Liver (tissue), 3 donors: ENCODE measurements around the gene RECQL5.

ENCODE experiments used
- EGR1 ChIP-seq, 2 donors: IDR thresholded peaks; 2 replicates each; pipeline ENCODE4 v1.6.1; 2016 to 2018; ENCODE audit warnings: antibody characterized with exemption in 2 of 2, low read depth in 2 of 2
- SP1 ChIP-seq: IDR thresholded peaks from 2 replicates; pipeline ENCODE4 v1.6.1; 2018; ENCODE audit warnings: antibody characterized with exemption, mild to moderate bottlenecking
- TF ChIP-seq, protein P1 (sequence below): fragments of 150-350 bp; IDR thresholded peaks from 2 replicates; pipeline ENCODE4 v1.5.1; 2017; ENCODE audit warnings: improper control_type of control experiment, low read depth, low read length; ENCODE audit not compliant: missing input control
- TF ChIP-seq, protein P2 (sequence below): IDR thresholded peaks from 2 replicates; pipeline ENCODE4 v1.6.1; 2016; ENCODE audit warnings: antibody characterized with exemption
- TF ChIP-seq, protein P3 (sequence below): IDR thresholded peaks from 2 replicates; pipeline ENCODE4 v1.6.1; 2016; ENCODE audit warnings: antibody characterized with exemption
- donor health status: healthy.
- donor health status: healthy.

DNA sequence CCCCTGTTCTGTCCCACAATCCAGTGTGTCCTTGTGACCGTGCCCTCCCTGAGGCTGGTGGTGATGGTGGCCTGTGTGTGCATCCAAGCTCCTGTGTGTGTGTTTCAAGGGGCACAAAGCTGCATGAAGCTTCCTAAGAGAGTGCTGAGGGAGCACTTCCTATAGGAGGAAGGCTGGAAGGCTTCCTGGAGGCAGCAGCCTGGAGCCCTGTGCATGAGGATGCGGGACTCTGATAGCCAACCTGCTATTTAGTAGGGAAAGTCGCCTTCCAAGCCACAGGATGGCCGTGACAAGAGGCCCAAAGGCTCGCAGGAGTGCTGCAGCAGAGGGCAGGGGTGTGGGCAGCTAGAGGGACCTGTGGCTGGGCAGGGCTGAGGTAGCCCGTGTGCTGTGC lies 71.0 kb downstream of the RECQL5 start:
- TF ChIP-seq SP1 (no peak), EGR1 (IDR thresholded peaks at IDR 0.05; ENCODE audit: low read depth in 2 of 2) (no peak)
- TF ChIP-seq, protein P1, sequence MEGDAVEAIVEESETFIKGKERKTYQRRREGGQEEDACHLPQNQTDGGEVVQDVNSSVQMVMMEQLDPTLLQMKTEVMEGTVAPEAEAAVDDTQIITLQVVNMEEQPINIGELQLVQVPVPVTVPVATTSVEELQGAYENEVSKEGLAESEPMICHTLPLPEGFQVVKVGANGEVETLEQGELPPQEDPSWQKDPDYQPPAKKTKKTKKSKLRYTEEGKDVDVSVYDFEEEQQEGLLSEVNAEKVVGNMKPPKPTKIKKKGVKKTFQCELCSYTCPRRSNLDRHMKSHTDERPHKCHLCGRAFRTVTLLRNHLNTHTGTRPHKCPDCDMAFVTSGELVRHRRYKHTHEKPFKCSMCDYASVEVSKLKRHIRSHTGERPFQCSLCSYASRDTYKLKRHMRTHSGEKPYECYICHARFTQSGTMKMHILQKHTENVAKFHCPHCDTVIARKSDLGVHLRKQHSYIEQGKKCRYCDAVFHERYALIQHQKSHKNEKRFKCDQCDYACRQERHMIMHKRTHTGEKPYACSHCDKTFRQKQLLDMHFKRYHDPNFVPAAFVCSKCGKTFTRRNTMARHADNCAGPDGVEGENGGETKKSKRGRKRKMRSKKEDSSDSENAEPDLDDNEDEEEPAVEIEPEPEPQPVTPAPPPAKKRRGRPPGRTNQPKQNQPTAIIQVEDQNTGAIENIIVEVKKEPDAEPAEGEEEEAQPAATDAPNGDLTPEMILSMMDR: no peak
- TF ChIP-seq, protein P2, sequence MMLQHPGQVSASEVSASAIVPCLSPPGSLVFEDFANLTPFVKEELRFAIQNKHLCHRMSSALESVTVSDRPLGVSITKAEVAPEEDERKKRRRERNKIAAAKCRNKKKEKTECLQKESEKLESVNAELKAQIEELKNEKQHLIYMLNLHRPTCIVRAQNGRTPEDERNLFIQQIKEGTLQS: no peak
- TF ChIP-seq, protein P3, sequence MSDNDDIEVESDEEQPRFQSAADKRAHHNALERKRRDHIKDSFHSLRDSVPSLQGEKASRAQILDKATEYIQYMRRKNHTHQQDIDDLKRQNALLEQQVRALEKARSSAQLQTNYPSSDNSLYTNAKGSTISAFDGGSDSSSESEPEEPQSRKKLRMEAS: no peak
